GM21390 (cell line): ENCODE data around the gene CCDC82.
"Not testable (repeated sequence)": the region's sequence is repeated elsewhere in the genome, so short reads cannot be mapped to it uniquely, and the experiment has no call there.

ENCODE experiments used
- ATAC-seq: cut with Tn5 transposase; IDR thresholded peaks from one replicate; pipeline ENCODE4 v1.9.1; 2021; ENCODE audit not compliant: unreplicated experiment

Gene CCDC82

GRCh38 chr11:96389720-96390487, at the start of gene CCDC82, which contains the start of gene JRKL:
TSS of gene CCDC82 (minus strand) at chr11:96389912. CDS start at chr11:96384747, 5,165 bp downstream.
TSS of gene JRKL (plus strand) at chr11:96390013. CDS start at chr11:96390650, 637 bp downstream.
- ATAC-seq = peak; percentile 94

DNA sequence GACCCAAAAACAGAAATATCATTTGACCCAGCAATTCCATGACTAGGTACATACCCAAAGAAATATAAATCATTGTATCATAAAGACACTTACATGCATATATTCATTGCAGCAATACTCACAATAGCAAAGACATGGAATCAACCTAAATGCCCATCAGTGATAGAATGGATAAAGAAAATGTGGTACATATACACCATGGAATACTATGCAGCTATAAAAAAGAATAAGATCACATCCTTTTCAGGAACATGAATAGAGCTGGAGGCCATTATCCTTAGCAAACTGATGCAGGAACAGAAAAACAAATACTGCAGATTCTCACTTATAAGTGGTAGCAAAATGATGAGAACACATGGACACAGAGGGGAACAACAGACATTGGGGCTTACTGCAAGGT, 42.9 kb upstream of the CCDC82 start:
- ATAC-seq = not testable (repeated sequence)

GRCh38 chr11:96430668-96431067, 41.0 kb upstream of the CCDC82 start:
- no peak for ATAC-seq

GRCh38 chr11:96424693-96425092, 35.0 kb upstream of the CCDC82 start:
- ATAC-seq = no peak

DNA sequence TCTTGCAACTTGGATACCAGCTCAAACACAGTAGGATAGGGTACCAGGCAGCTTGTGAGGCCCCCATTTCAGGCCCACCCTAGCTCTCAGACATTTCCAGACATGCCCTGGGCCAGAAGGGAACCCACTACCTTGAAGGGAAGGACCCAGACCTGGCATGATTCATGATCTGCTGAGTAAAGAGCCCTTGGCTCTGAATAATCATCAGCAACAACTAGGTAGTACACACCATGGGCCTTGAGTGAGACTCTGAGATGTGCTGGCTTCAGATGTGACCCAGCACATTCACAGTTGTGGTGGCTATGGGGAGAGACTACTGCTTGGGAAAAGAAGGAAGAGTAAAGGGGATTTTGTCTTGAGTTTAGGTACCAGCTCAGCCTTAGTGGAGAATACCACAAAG, 23.7 kb upstream of the CCDC82 start:
- ATAC-seq = no peak

DNA sequence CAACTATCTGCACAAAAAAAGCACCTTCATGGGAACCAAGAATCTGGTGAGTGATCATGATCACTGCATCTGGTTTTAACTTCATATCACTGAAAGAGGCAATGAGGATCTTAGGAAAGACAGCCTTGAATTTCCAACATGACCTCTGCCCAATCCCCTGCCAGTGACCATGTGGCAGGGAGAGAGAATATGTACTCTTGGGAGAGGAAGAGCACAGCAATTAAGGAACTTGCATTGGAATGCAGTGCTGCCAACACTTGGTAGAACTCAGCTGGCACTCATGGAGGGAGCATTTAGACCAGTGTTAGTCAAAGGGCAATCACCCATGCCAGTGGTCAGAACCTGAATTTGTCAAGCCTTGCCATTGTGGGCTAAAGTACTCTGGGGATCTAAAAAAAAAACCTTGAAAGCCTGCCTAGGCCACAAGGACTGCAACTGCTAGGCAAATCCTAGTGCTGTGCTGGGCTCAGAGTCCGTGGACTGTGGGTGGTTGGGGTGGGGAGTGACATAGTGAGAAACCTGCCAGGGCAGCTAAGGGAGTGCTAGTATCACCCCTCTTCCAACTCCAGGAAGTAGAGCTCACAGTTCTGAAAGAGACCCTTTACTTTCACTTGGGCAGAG, 23.2 kb upstream of the CCDC82 start:
- ATAC-seq = peak; percentile 60

GRCh38 chr11:96411412-96411811, 21.7 kb upstream of the CCDC82 start:
- not testable (repeated sequence) for ATAC-seq

DNA sequence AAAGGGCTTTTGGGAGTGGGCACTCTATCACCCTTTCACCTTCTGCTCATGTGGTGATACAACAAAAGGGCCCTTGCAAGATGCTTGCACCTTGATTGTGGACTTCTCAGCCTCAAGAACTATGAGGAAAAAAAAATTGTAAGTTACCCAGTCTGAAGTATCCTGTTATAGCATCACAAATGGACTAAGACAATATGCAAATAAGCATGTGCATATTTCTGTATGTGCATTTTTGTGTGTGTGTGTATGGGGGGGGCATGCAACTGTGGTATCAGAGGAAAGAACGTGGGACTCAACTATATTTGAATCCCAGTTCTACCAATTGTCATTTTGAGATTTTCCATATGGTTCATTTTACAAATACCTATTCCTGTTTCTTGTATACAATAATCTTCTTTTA, 11.0 kb upstream of the CCDC82 start:
- ATAC-seq = no peak

- no peak for ATAC-seq
Measured at GRCh38 chr11:96397863-96398262, 8.2 kb upstream of the CCDC82 start.

DNA sequence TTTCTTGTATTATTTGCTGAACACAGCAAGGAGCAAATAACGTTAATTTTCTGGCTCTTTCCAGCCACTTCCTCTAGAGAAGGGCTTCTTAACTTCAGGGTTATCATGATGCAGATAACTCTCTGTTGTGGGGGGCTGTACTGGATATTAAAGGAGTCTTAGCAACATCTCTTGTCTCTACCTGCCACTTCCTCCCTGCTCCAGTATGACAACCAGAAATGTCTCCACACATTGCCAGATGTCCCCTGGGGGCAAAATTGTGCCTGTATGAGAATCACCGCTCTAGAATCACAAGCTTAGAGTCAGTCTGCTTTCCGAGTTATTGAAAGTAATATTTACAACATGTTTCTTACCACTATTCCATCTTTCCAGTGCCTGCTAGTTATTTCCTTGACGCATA, 6.9 kb upstream of the CCDC82 start:
- ATAC-seq = no peak

GRCh38 chr11:96394773-96395172, 5.1 kb upstream of the CCDC82 start:
- no peak for ATAC-seq

- ATAC-seq = no peak
Measured at GRCh38 chr11:96393753-96394348, 4.1 kb upstream of the CCDC82 start.

DNA sequence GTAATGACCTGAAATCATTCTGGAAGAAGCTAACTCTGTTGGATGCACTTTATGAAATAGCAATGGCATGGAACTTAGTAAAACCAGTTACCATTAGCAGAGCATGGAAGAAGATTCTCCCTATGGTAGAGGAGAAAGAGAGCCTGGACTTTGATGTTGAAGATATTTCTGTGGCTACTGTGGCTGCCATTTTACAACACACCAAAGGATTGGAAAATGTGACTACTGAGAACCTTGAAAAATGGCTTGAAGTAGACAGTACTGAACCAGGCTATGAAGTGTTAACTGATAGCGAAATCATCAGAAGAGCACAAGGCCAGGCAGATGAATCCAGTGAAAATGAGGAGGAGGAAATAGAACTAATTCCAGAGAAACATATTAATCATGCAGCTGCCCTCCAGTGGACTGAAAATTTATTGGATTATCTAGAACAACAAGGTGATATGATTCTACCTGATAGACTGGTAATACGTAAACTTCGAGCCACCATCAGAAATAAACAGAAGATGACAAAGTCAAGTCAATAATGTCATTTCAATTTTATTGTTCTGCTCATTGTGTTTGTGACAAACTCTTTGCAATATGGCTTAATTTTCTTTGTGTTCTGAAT, 2.1 kb upstream of the CCDC82 start:
- no peak for ATAC-seq

DNA sequence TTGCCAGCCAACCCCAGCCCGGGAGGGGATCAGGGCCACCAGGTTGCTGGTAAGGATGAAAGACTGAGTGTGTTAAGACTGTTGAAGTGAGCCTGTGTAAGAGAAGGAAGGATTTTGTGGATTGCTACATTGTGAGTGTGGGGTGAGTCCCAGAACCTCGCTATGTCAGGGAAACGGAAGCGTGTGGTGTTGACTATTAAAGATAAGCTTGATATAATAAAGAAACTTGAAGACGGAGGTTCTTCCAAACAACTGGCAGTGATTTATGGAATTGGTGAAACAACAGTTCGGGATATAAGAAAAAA, 728 bp upstream of the CCDC82 start:
- ATAC-seq = no peak

DNA sequence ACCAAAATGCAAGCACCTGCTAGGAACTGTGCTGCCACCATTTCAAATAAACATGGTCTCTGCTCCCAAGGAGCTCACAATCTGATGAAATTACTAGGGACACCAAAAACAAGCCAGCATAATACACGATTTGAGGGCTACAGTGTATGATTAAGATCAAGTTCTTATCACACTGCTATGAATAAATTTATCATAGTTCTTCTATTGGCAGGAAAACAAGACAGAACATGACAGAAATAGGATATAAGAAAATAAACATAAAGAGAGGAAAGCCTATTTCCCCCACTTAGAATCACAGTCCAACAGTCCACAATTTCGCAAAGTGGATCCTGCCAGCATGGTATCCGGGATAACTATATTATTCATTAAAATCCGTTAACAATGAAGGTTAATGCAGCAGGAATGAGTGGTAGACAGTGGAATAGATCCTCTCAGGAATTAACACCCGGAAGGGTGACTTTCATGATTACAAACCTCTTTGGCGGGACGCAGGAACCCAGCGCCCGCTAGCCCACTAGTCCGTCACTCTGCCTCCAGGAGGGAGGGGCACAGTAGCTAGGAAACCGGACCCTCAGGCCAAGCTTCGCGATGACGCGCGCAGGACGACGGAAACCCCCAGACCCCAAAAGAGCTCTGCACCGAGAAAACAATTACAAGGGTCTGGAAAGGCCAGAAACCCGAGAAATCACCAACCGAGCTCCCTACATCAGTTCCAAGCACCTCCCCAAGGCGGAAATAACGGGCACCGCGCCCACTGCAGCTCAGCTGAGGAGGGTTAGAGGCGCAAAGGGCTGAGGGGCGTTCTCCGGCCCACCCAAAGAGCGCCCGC, 607 bp downstream of the CCDC82 start:
- ATAC-seq = peak; percentile 52

- no peak for ATAC-seq
Measured at GRCh38 chr11:96385187-96385586, 4.5 kb downstream of the CCDC82 start.

DNA sequence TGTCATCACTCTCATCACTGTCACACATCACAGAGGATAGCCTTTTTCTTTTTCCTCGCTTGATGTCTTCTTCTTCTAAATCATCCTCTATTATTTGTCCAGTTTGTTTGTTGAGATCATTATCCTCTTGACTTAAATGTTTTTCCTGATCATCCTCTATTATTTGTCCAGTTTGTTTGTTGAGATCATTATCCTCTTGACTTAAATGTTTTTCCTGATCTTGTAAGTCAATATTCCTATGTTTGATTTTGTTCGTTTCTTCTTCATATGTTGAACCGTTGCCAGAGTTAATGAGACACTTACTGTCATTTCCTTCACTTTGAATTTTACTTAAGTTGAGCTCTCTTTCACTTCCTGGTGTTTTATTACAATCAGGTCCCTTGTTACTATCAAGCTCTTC, 5.6 kb downstream of the CCDC82 start:
- no peak for ATAC-seq

DNA sequence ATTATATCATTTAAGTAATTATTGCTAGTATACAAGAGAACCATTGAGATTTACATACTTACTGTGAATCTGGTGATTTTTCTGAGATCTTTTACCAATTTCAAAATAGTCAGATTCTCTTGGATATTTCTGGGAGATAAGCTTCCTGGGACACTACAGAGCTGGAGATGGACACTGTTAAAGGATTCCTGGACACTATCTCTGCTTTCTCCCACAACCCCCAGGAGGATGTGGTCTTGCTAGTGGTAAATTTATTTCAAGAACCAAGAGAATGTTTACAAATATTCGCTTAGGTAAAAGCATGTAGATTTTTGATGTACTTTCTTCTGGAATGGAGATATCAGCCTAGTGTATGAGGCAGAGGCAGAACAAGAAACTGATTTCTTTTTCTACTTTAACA, 12.9 kb downstream of the CCDC82 start:
- no peak for ATAC-seq

DNA sequence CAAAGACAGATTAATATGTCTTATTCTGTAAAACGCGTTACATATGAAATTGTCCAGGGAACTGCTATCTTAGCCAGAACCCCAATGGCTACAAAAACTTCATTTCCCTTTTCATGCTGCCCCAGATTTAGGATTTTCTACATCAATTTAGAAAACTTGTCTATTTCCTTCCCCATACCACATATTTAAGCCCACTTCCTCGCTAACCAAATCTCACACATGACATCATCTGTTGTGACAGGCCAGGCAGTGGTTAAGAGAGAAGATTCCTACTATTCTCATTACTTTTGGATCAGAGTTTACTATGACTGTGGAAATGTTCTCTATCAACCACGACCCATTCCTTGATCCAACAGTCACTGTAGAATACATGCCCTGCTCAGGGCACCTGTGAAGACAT, 15.9 kb downstream of the CCDC82 start:
- no peak for ATAC-seq

DNA sequence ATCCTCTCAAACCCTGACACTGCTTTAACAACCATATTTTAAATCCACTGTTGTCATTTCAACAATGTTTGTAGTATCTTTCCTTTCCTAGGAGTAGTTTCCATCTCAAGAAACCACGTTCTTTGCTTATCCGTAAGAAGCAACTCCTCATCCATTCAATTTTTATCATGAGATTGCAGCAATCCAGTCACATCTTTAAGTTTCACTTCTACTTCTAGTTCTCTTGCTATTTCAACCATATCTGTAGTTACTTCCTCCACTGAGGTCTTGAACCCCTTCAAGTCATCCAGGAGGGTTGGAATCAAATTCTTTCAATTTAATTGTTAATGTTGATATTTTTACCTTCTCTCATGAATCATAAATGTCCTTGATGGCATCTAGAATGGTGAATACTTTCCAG, 22.4 kb downstream of the CCDC82 start:
- no peak for ATAC-seq

GRCh38 chr11:96366024-96366423, 23.7 kb downstream of the CCDC82 start:
- ATAC-seq = no peak
